ENCODE measurements around the gene AMPD1.

GRCh38 chr1:114669562-114670082 is 25.7 kb downstream of the AMPD1 start, which contains the start of gene DENND2C:
- TF ChIP-seq ATF7 (IDR thresholded peaks at IDR 0.05; ENCODE audit: low read depth) = no peak
- no peak for TF ChIP-seq CTCF (IDR thresholded peaks at IDR 0.05 in 2 of 3, conservative IDR thresholded peaks at IDR 0.05 in 1 of 3; ENCODE audit: control insufficient read depth in 2 of 3, extremely low read depth in 1 of 3, insufficient read depth in 1 of 3, low read depth in 3 of 3, low read length in 3 of 3)
- TF ChIP-seq FOXM1 (IDR thresholded peaks at IDR 0.05; ENCODE audit: low read depth, low read length) = no peak
- no peak for TF ChIP-seq MEF2B (IDR thresholded peaks at IDR 0.05; ENCODE audit: partially characterized antibody, poor library complexity, severe bottlenecking)

Measured in GM12878 (cell line).